ENCODE measurements around the gene FCGR3A.
"Not testable (repeated sequence)": the region's sequence is repeated elsewhere in the genome, so short reads cannot be mapped to it uniquely, and the experiment has no call there.

FCGR3A gene

DNA sequence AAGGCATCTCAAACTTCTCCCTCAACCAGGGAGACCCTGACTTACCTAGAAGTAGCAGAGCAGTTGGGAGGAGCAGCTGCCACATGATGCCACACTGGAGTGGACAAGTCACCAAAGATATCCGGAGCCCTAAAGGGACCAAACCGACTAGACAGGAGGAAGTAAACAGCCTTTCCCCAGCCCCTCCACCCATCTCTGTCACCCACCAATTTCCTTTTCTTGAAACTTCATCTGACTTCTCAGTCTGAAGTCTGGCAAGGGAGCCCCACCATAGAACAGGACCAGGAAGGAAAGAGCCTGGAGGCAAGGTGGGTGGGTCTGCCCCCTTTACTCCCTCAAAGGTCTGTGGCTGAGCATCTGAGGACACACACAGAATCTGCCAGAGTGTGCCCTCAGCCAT lies at the start of gene FCGR3A:
FCGR3A (minus strand) TSS at position 167 of the 400 bp plus-strand sequence; CDS start at position 85, 82 bp downstream.
- DNase-seq: no peak

DNA sequence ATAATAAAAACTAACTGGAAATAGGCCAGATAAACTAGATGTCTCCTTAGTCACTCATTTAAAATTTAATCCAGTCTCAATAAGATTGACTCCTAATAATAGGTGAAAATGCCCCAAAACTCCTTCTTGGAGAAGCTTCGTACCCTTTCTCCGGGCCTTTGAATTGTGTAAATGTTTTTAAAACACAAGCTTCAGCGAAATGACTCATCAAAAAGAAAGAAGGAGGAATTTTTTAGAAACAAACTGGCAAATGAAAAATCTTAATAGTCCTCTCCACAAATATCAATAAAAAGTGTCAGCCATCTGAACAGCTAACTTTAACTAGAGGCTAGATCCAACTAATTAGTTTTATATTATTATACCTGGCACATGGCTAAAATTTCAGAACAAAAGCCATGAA lies 47.5 kb upstream of the FCGR3A start:
- not testable (repeated sequence) for DNase-seq

DNA sequence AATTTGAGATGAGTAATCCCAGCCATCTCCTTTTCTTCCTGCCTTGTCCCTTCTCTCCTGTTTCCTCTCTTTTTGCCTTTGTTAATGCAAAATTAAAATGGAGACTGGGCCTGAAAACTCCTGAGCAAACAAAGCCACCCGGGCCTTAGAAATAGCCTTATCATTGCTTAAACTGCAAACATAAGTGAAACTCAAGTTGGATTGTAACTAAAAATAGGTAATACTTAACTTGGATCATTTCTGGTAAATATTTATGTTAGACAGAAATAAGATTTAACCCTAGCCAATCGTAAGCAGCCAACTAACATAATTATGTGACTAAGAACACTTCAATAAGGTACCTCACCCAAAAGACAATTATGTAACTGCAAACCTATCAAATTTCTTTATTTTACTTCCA lies 46.0 kb upstream of the FCGR3A start:
- not testable (repeated sequence) for DNase-seq

DNA sequence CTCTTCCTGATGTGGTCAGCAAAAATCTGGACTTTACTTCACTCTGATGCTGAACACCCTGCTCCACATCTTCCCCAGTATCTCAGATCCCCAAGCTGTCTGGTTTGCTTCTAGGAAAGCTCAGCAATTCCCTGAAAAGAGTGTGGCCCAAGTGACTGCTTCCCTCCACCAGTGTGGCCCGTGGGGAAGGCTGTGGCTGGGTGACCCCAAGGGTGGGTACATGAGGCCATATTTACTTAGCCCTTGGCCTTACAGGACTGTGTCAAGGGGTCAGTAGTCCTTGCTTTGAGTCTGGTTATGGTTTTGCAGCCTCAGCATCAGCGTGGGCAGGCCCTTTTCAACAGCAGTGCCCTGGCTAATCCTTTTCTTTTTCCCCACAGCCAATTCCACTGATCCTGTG lies 45.6 kb upstream of the FCGR3A start:
- not testable (repeated sequence) for DNase-seq

DNA sequence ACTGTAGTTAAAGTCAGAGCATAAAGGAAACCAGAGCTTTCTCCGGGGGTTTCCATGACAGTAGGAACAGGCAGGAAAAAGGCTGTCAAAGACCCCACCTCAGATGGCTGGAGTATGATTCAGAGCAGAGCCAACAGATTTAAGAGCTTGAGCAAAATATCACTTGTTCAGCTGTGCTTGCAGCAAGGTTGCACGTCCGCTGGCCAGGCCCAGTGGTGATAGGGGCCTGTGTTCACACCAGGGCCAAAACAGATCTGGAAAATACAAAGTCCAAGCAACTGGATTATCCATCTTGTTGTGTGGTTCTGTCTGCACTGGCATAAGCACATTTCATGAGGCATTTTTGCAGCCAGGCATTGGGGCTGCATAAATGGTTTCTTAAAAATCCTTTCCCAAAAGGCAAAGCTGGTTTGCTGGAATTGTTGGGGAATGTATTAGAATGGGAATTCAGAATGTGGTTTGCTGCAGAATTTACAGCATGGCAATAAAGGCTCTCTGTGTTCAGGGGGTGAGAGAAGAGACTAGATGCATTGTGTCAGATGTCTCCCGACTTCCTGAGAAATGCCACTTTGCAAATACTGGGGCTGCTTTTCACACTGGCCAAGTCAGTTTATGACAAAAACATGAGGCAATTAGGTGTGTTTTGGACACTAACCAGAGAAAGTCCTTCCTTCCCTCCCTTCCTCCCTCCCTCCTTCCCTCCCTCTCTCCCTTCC lies 44.8 kb upstream of the FCGR3A start:
- DNase-seq: not testable (repeated sequence)

DNA sequence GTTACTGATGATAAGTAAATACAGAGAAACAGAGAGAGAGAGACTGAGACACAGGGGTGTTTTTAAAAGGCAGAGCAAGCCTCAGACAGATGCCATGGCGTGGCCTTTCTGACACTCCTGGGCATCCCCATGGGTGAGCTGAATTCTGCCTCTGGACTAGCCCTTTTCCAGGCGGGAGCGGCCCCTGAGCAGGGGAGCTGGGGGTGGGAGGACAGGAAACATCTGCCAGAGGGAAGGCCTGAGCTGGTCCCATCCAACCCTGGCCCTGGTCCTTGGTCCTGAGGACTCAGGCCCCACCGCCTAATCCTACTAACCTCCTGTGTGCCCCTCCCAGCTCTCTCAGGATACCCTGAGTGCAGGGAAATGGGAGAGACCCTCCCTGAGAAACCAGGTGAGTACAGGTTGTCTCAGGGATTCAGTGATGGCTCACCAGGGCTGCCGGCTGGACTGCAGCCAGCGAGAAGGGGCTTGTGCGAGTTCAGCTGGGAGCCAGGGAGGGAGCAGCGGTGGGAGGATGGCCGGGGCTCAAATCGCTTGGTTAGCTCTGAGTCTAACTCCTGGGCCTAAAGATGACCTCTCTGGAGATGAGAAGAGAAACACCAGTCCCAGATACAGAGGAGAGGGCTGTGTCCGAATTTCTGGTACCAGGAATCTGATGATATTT lies 43.6 kb upstream of the FCGR3A start:
- DNase-seq: not testable (repeated sequence)

DNA sequence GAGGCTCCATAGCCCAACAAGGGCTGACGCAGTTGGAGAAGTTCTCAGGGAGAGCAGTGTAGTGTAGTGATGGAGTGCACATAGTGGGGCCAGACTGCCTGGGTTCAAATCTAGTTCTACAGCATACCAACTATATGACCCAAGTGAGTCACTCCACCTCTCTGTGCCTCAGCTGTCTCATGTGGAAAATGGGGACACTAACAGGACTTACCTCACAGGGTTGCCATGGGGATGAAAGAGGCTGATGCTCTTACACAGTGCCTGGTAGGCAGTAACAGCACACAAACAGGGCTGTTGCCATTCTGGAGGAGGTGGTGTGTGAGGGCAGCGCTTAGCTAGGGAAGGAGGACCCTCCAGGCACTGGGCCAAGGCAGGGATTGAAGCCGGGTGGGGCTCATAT lies 43.0 kb upstream of the FCGR3A start:
- not testable (repeated sequence) for DNase-seq

DNA sequence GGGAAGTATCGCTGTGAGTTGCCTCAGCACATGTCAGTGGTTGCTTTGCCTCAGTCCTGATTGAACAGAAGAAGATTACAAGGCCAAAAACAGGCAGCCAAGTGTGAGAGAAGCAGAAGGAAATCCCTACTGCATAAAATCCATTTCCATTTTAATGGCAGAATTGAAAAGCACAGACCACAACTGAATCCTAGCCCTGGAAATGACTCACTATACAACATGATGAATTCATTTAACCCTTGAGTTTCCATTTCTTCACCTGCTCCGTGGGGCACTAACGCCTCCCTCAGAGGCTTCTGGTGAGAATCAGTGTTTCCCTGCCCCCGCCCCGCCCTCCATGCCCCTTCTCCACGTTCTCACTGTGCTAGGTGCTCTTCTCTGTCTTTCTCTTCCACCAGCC lies 40.3 kb upstream of the FCGR3A start:
- DNase-seq: not testable (repeated sequence)

DNA sequence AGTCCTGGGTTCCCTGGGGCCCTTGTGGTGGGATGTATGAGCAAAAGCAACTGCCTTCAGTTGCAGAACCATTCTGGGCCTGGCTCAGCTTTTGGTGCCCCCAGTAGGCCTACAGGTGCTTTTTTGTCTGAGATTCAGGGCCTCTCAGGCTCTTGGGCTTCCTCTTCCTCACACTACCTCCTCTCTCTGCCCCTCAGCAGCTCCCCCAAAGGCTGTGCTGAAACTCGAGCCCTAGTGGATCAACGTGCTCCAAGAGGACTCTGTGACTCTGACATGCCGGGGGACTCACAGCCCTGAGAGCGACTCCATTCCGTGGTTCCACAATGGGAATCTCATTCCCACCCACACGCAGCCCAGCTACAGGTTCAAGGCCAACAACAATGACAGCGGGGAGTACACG lies 39.7 kb upstream of the FCGR3A start:
- not testable (repeated sequence) for DNase-seq

DNA sequence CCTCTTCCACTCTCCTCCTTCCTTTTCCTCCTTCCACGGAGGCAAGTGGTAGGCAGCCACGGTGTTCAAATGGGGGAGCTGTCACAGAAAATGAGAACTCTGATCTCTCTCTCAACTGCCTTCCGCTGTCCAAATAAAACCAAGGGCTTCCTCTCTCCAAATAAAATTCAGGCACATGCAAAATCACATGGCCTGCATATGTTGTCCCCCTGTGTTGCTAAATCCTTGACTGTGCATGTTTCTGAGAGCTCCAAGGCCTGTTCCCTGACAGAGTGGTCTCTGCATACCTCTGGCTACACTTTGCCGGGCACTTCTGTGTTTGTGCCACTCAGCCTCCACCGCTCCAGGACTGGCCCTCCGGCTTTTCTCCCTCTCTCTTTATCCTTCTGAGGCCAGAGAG lies 39.0 kb upstream of the FCGR3A start:
- not testable (repeated sequence) for DNase-seq

DNA sequence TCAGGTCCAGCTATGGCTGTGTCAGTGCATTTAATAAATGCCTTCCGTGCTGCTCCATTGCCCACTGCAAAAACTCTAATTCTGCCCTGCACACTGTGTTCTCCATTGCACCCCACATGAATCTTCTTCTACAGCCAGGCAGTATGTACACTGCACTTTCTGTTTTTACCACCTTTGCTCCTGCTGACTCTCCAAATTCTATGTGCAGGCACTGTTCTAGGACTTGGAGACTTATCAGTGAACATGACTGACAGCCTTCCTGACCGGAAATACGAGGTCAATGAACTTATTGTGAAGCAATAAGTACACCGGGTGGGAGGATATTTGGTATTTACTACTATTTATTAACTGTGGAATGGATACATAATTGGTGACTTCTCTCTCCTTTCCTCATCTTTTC lies 33.3 kb upstream of the FCGR3A start:
- DNase-seq: not testable (repeated sequence)

DNA sequence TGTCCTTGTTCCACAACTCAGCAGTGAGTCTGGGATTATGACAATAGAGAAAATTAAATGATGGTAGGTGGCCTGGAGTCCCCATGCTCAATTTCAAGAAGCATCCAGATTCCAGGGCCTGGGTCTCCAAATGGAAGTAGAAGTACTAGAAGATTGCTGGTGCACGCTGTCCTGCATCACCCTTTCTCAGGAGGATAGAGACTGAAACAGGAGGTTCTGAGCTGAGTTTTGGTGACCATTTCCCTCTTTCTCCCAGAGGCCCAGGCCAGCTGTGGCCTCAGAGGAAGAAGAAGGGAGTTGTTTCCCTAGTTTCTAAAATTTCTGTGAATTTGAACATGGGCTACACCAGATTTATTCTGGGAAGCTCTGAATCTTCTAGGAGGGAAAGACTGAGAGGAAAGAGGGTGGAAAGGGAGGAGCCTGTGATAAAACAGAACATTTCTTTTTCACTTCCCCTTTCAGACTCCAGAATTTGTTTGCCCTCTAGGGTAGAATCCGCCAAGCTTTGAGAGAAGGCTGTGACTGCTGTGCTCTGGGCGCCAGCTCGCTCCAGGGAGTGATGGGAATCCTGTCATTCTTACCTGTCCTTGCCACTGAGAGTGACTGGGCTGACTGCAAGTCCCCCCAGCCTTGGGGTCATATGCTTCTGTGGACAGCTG lies 31.4 kb upstream of the FCGR3A start:
- DNase-seq: not testable (repeated sequence)

DNA sequence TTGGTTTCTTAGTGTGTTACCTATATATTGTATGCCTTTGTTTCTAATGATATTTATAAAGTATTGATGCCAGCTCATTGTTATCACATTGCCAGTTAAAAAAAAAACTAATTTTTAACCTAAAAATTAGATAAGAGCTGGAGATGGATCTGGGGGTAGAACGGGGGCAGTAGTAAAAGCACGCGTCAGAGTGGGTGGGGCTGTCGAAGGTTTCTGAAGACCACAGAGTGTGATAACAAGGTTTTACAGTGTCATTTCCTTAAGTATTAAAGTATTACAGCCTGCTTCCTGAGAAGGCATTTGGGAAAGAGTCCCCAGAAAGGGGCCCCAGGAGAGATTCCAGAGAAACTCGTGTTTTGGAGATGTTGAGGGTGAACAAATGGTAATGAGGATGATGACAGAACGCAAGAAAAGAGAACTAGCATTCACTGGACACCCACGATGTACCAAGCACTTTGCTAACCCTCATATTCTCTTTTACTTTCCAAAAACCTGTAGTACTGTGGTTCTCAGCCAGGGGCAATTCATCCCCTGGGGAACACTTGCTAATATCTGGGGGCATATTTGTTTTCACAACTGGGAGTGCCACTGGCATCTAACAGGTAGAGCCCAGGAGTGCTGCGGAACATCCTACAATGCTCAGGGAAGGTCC lies 30.4 kb upstream of the FCGR3A start:
- not testable (repeated sequence) for DNase-seq

DNA sequence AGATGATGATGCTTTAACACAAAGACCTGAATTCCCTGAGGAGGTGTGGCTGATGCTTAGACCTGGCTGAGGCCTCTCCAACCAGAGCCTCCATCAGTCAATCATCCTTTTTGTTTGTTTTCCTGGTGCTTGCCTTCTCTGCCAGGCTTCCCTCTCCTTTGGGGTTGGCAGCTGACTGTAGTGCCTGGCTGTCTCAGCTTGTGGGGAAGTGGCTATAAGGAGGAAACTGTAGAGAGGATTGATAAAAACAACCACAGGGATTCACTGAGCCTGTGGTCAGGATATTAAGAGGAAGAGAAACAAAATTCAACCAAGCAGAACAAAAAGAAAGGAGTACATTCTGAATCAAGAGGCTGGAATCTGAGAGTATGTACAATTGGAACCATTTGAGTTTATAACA lies 27.1 kb upstream of the FCGR3A start:
- not testable (repeated sequence) for DNase-seq

DNA sequence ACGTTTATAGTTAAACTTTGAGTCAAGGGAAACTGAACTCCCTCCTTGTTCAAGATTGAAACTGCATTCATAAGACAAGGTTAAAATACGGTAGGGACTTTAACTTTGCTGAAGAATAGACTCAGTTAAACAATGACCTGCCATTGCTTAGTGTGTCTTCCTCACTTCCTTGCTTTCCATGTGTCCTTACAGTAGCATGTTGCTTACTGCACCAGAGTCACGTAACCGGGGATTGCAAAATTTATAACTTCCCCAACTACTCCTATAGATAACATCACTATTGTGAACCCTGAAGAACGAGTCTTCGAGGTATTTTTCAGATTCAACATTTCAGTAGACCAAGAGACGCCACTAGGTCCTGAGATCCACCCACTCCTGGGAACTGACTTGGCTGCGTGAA lies 22.1 kb upstream of the FCGR3A start:
- DNase-seq: not testable (repeated sequence)

DNA sequence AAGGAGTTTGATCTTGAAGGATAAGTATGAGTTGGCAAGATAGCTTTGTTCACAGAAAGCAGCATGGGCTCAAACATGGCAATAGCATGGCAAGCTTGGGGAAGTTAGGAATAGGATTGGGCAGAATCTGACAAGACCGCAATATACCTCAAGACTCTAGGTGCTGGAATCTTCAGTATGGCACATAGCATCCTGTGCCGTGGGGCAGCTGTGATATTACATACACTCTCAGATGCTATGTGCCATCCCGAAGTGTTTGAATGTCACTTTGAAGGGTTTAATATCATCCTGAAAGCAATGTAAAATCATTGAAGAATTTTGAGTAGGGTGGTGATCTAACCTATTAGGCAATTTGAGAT lies 17.0 kb upstream of the FCGR3A start:
- not testable (repeated sequence) for DNase-seq

DNA sequence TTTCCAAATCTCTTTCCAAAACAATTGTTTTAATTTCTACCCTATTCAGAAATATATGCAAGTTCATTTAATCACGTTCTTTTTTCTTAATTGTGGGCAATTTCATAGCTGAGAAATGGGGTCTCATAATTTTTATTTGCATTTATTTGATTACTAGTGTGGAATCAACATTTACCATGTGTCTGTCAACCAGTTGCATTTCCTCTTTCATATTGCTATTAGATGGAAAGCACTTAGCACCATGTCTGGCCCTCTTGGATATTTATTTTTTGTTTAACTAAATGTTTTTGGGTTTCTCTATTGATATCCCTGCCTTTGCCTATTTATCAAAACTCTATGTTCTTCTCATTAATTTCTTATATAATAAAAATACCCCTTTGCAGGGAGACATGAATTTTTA lies 13.9 kb upstream of the FCGR3A start:
- not testable (repeated sequence) for DNase-seq

DNA sequence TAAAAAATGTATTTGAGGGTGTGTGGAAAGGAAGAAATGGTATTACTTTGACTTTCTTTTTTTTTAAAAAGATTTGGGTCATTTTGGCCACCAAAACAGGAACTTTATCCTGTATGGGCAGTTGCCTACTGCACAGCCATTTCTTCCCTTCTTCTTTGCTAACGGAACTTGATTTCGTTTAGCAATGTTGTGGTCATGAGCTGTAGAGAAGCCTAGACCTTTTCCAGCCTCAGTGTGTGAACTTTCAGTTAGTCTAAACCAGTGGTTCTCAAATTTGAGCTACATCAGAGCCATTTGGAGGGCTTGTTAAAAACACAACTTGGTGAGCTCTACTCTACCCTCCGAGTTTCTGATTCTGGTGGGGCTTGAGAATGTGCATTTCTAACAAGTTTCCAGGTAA lies 12.8 kb upstream of the FCGR3A start:
- DNase-seq: not testable (repeated sequence)

DNA sequence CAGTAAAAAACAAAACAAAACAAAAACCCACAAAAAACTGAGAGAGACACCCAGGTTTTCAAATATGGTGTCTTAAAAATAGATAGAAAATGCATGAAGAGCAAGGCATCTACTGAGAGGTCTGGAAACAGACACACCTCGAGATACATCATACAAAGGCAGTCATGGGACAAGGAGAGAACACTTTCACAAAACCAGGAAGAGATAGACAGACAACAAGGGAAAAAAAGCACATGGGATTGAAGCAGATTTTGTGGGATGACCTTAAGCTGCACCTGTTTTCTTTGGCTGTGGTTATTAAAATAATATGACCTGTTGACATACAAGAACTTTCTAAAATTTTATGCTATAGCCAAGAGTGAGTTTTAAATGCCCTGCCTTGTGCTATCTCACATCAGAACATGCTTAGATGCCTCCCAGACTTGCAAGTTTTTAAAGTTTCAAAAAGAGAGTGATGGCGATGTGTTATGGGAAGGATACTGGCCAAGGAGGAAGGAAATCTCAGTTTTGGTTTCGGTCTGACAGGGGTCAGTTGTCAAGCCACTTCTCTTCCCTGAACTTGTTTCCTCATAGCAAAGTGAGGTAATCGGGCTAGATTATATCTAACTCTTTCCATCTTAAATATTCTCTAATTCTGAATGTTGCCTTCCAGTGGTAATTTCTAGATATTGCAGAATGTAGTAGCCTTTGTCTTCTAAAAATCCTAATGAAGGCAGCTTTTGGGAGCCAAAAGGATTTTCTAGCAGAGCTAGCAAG lies 11.5 kb upstream of the FCGR3A start:
- not testable (repeated sequence) for DNase-seq

DNA sequence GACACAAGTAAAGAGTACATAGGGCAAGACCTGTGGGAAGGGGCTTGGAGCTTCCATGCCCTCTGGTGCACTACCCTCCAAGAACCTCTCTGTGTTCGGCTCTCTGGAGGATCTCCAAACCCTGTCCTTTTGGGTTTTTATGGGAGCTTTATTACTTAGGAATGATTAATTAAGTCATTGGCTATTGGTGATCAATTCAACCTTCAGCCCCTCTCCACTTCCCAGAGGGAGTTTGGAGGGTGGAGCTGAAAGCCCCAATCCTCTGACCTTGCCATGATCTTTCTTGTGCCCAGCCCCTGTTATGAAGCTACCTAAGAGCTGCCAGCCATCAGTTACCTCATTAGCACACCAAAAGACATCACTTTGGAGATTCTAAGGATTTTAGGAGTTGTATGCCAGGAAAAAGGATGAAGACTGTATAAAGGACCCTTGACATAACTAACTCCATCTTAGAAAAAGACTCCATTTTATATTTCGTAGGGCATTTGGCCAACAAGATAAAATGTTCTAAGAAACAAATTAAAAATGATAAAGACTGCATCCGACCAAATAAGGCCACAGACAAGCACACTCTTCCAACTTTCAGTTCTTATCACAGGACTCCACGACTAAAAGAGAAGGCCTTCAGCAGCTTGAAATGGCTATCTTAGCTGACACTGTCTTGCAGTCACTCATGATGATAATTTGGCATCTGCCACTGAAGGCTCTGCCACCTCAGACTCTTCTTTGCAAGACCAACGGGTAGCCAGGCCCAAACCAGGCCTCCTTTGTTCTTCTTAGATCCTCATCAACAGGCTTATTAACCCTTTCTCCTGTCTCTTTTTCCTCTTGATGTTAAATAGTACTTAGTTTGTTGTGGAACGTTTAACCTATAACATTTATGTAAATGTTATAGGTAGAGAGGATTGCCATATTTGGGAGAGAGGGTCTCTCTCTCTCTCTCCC lies 8.2 kb upstream of the FCGR3A start:
- DNase-seq: not testable (repeated sequence)

DNA sequence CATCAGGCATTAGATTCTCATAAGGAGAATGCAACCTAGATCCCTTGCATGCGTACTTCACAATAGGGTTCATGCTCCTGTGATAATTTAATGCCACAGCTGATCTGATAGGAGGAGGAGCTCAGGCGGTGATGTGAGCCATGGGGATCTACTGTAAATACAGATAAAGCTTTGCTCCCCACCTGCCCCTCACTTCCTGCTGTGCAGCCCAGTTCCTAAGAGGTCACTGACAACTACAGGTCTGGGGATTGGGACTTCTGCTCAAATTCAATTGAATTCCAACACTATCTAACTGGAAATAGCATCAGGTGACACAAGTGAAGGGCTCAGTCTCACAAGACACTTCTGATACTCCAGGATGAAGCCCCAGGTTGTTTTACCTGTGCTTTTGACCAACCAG lies 7.4 kb upstream of the FCGR3A start:
- not testable (repeated sequence) for DNase-seq
